GM12864 (cell line): ENCODE measurements around the gene ENTPD5.

Experiments used
- DNase-seq: peaks from one replicate; pipeline ENCODE4 v3.0.0-alpha.2; 2011; ENCODE audit warnings: low read depth
- H3K4me3 ChIP-seq: 2 replicates; pipeline ENCODE4 v1.5.1; 2011; ENCODE audit warnings: mild to moderate bottlenecking, low read depth, low read length, control low read depth
- TF ChIP-seq, protein P1 (sequence below): IDR thresholded peaks from 2 replicates; pipeline ENCODE4 v1.5.1; 2011; ENCODE audit warnings: low read depth, mild to moderate bottlenecking, moderate library complexity, low read length, control low read depth, inconsistent platforms; ENCODE audit errors: missing control alignments

ENTPD5 gene

DNA sequence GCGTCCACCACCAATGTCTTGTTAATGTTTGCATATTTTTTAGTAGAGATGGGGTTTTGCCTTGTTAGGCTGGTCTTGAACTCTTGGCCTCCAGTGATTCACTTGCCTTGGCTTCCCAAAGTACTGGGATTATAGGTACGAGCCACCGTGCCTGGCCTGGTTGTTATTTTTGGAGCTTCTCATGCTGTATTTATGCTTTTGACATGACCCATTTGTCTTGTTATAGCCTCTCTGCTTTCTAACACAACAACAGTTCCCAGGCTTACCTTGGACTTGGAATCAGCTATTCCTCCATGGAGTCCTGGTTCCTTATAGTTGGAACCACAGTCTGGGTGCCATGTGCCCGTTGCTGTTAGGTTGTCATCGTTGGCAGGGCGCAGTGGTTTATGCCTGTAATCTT lies 102.8 kb downstream of the ENTPD5 start:
- no peak overlapping the region for H3K4me3 ChIP-seq
- DNase-seq: no peak
- TF ChIP-seq, protein P1, sequence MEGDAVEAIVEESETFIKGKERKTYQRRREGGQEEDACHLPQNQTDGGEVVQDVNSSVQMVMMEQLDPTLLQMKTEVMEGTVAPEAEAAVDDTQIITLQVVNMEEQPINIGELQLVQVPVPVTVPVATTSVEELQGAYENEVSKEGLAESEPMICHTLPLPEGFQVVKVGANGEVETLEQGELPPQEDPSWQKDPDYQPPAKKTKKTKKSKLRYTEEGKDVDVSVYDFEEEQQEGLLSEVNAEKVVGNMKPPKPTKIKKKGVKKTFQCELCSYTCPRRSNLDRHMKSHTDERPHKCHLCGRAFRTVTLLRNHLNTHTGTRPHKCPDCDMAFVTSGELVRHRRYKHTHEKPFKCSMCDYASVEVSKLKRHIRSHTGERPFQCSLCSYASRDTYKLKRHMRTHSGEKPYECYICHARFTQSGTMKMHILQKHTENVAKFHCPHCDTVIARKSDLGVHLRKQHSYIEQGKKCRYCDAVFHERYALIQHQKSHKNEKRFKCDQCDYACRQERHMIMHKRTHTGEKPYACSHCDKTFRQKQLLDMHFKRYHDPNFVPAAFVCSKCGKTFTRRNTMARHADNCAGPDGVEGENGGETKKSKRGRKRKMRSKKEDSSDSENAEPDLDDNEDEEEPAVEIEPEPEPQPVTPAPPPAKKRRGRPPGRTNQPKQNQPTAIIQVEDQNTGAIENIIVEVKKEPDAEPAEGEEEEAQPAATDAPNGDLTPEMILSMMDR: no peak

DNA sequence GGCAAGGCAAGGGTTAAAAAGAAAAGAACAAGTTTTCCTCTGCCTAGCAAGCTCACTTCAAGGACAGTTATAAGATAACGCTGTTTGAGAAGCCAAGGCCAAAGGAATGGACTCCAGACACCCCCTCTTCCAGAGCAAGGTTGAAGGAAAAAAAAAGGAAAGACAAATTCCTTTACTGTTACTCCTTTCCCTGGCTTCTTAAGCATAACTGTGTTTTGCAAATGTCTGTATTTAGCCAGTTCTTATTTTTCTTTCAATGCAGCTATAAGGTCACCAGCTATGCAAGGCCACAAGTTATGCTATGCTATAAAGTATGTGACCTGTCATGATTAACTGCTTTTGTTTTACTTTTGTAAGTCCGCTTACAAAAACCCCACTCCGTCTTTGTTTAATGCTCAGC lies 105.8 kb downstream of the ENTPD5 start:
- no peak for DNase-seq
- H3K4me3 ChIP-seq: no peak overlapping the region
- TF ChIP-seq, protein P1: no peak

DNA sequence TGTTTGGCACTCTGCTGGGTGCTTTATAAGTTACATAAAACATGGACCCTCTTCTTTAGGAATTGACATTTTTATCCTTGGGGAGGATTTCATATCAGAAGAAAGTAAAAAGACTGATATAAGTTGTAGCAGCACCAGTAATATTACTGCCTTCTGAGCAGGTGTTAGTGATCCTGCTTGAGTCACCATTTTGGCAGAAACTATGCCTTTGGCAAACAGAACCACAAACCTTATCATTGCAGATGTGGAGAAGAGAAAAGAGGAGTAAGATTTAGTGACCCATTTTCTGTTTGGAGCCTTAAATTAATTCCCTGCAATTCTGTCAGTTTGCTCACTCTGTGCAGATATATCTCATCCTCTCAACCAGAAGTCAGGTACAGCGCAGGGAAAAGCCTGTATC lies 109.4 kb downstream of the ENTPD5 start:
- TF ChIP-seq, protein P1: no peak
- no peak for DNase-seq
- no peak overlapping the region for H3K4me3 ChIP-seq
